ENCODE results near the gene GPATCH2. TPM values are rescaled to one million over a fixed set of nuclear protein-coding genes. Genes with fewer than 3 reads are reported as not detected.

GPATCH2 gene
- total and polyA plus RNA-seq, 8 donors = 11.0 to 28.5 (median 23.3) TPM

GRCh38 chr1:217522277-217522676 is 108.6 kb downstream of the GPATCH2 start:
- TF ChIP-seq CTCF (IDR thresholded peaks at IDR 0.05) = no peak
- no peak overlapping the region for H3K4me3 ChIP-seq
- no peak overlapping the region for H3K27ac ChIP-seq
- no peaks in the 10 kb centered on the region for H3K9me3 ChIP-seq
- no peaks in the 10 kb centered on the region for H3K36me3 ChIP-seq
- no peak for ATAC-seq
- H3K27me3 ChIP-seq = no peaks in the 10 kb centered on the region
- peak in 1 of 4 donors; percentile 27 for DNase-seq
- no peaks in the 10 kb centered on the region for H3K4me1 ChIP-seq
- intact Hi-C loops (cut with DNase I) = no loop called here

- intact Hi-C loops (cut with DNase I) = no loop called here
- no peaks in the 10 kb centered on the region for H3K9me3 ChIP-seq
- no peaks in the 10 kb centered on the region for H3K36me3 ChIP-seq
- H3K27me3 ChIP-seq = no peaks in the 10 kb centered on the region
- H3K27ac ChIP-seq = no peak overlapping the region
- TF ChIP-seq CTCF (IDR thresholded peaks at IDR 0.05) = no peak
- no peak overlapping the region for H3K4me3 ChIP-seq
- ATAC-seq = no peak
- H3K4me1 ChIP-seq = no peaks in the 10 kb centered on the region
- no peak for DNase-seq
Measured at GRCh38 chr1:217521317-217521716, 109.6 kb downstream of the GPATCH2 start.

- TF ChIP-seq CTCF (IDR thresholded peaks at IDR 0.05) = no peak
- Histone ChIP-seq H3K27me3 (no peaks in the 10 kb centered on the region), H3K9me3 (no peaks in the 10 kb centered on the region), H3K27ac (no peak overlapping the region), H3K36me3 (peaks cover 0 to 2% of the 10 kb centered on the region in 2 donors), H3K4me1 (no peaks in the 10 kb centered on the region), H3K4me3 (no peak overlapping the region)
- intact Hi-C loops (cut with DNase I) = no loop called here
- no peak for ATAC-seq
- no peak for DNase-seq
Measured at GRCh38 chr1:217506878-217507277, 124.0 kb downstream of the GPATCH2 start.

- Histone ChIP-seq H3K36me3 (peaks cover 0 to 8% of the 10 kb centered on the region in 2 donors), H3K9me3 (no peaks in the 10 kb centered on the region), H3K4me1 (no peaks in the 10 kb centered on the region), H3K27ac (no peak overlapping the region), H3K4me3 (no peak overlapping the region), H3K27me3 (no peaks in the 10 kb centered on the region)
- DNase-seq (no peak), ATAC-seq (no peak)
- TF ChIP-seq CTCF (IDR thresholded peaks at IDR 0.05) = no peak
- intact Hi-C loops (cut with DNase I) = no loop called here
Measured at GRCh38 chr1:217498209-217498608, 132.7 kb downstream of the GPATCH2 start.

- Histone ChIP-seq H3K9me3 (no peaks in the 10 kb centered on the region), H3K36me3 (peaks cover 0 to 8% of the 10 kb centered on the region in 2 donors), H3K4me3 (no peak overlapping the region), H3K27me3 (no peaks in the 10 kb centered on the region), H3K27ac (no peak overlapping the region), H3K4me1 (no peaks in the 10 kb centered on the region)
- ATAC-seq (no peak), DNase-seq (no peak)
- TF ChIP-seq CTCF (IDR thresholded peaks at IDR 0.05) = no peak
- intact Hi-C loops (cut with DNase I) = no loop called here
Measured at GRCh38 chr1:217495249-217495648, 135.6 kb downstream of the GPATCH2 start.

Data from left lung (tissue), 10 donors.